HuH-7 (cell line): ENCODE measurements around the gene GPD1L.
"Not testable (repeated sequence)": the region's sequence is repeated elsewhere in the genome, so short reads cannot be mapped to it uniquely, and the experiment has no call there.

Experiments
- DNase-seq: peaks from one replicate; pipeline ENCODE4 v3.0.0; 2011; ENCODE audit warnings: low spot score

Gene GPD1L

DNA sequence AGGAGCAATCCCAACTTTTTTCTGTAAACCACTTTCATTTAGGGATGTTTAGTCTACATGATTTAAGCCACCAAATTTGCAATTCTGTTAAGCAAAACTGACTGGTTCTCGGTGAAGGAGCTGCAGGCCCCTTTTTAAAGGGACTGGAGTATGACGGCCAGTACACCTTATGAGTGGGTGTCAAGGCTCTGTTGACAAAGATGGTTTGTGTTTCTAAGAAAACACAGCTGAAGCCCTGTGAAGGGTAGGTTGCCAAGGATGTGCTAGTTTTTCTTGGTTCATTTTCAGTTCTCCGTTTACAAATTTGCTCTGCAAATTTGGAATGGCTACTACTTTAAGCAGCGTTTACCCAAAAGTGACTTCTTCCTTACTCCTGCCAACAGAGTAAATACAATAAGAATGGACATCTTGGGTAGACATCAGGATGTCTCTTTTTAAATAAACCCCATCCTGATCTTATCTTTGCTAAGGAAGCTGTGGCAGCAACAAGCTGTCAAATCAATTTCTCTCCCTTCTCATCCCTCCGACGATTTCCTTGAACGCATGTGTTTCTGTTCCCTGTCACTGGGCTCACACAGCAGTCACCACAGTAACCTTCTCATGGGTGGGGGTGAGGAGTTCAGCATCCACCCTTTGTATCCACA is 73.8 kb downstream of the GPD1L start:
- no peak for DNase-seq

DNA sequence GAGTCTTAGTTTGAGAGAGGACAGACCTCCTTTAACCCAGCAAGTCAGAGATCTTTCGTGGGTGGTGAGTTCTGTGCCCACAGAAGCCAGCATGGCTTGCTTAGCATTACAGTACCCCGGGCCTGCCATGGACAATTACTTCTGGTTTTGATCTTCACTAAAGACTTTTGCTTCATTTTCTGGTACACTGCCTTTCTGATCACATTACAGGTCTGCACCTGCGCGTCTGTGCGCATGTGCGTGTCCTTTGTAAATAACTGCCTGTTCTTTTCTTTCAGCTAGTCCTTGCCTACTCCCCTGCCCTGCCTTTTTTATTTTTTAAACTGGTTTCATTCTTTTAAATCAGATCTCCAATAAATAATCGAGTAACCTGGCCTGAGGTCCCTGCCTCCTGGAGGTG is 74.9 kb downstream of the GPD1L start:
- DNase-seq: no peak

DNA sequence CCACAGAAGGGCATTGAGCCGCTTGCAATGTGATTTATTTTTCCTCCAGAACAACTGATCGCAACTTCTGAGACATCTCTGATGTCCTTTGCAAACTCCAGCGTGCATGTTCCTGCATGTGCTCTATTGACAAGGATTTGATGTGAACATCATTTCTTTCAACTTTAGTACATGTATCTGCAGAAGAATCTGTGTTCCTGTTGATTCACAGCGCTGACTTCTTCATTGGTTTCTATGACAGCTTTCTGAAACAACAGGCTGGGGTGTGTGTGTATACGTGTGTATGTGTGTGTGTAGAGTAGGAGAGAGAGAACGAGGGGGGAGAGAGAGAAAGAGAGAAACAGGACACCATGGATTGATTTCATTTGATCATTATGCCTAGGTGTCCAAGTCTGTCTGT is 75.4 kb downstream of the GPD1L start:
- DNase-seq: no peak

DNA sequence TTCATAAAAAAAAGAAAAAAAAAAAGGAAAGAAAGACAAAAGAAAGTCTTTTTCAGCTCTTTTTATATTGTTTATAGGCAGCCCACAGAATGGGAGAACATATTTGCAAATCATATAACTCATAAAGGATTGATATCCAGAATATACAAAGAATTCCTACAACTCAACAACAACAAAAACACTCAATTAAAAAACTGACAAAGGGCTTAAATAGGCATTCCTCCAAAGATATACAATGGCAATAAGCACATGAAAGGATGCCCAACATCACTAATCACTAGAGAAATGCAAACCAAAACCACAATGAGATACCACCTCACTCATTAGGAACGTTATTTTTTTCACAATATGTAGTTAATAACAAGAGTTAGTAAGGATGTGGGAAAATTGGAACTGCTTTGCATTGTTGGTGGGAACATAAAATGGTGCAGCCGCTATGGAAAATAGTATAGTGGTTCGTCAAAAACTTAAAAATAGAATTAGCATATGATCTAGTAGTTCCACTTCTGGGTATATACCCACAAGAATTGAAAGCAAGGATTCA is 77.8 kb downstream of the GPD1L start:
- no peak for DNase-seq

DNA sequence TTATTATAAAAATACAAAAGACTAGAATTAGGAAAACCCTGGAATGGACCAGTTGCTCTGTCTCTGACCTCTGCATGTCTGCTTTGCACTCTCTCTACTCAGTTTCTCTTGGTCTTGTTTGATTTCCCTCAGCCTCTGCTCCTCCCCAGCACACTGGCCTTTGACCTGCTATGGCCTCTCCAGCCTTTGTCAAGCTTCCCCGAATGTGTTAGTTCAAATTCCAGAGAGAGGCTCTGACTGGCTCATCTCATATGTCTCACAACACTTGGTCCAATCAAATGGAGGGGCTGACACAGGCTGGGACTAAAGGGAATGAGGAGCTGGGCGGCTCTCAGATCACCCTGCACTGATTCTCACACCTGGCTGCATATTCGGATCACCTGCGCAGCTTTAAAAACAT is 79.7 kb downstream of the GPD1L start:
- DNase-seq: peak; percentile 73

DNA sequence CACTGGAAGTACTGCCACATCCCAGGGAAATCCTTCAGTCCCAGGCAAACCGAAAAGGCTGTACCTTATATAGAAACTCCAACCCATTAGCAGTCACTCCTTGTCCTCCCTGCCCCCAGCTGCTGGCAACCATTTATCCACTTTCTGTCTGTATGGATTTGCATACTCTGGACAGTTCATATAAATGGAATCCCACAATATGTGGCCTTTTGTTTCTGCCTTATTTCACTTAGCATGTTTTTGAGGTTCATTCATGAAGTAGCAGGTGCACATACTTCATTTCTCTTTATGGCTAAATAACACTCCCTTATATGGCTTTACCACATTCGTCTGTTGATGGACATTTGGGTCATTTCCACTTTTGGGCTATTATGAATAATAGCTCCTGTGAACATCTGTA is 80.5 kb downstream of the GPD1L start:
- DNase-seq: no peak

DNA sequence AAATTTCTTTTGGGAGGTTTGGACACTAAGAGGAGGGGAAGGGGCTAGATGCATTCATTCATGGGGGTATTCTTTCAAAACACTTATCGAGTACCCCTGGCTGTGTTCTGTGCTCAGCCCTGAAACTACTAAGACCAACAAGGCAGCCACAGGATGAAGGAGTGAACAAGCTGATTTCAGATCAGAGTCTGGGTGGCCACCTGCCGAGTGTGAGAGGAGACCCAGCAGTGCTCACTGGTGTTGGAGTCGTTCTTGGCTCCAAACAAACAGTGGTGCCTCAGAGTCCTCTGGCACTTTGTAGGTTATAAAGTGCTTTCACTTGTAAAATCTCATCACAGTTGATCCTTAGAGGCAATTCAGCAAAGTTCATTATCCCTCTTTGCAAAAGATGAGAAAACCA is 83.3 kb downstream of the GPD1L start:
- no peak for DNase-seq

DNA sequence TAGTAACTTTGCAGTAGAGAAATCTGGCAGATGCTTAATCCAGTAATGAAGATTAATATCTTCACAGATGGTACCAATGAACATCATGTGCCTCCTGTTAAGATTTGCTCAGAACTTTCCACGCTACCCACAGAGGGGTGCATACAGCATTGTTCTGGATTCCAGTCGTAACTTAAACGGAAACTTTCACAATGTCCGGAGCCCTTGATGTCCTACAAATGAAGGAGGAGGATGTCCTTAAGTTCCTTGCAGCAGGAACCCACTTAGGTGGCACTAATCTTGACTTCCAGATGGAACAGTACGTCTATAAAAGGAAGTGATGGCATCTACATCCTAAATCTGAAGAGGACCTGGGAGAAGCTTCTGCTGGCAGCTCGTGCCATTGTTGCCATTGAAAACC is 84.1 kb downstream of the GPD1L start:
- DNase-seq: not testable (repeated sequence)

DNA sequence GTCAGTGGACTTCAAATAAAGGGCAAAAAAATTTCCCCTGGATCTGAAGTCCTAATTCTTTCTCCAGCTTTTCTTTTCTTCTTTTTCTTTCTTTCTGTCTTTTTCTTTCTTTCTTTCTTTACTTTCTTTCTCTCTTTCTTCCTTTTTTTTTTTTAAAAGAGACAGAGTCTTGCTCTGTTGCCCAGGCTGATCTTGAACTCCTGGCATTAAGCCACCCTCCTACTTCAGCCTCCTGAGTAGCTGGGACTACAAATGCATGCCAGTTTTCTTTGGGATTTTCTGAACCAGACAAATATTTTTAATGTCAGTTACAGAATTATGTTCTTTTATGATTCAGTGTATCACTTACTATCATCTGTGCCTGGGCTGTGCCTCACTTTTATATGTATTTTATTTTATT is 86.7 kb downstream of the GPD1L start:
- DNase-seq: no peak

DNA sequence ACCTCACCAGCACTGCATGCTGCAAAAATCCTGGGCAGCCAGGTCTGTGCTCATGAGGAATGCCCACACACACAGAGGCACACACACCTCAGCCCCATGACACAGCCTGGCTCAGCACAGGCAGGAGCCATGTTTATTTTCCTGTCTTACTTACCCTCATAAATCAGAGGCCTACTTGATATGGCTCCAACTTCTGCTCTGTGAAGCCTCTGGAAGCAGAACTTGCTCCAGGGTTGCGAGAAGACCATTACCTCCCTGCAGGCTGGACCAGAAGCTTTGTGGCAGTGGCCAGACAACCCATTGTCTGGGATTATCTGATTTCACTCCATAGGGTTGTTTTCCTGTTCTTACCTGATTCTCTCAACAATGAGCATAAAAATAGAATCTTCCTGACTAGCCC is 88.2 kb downstream of the GPD1L start:
- DNase-seq: no peak

DNA sequence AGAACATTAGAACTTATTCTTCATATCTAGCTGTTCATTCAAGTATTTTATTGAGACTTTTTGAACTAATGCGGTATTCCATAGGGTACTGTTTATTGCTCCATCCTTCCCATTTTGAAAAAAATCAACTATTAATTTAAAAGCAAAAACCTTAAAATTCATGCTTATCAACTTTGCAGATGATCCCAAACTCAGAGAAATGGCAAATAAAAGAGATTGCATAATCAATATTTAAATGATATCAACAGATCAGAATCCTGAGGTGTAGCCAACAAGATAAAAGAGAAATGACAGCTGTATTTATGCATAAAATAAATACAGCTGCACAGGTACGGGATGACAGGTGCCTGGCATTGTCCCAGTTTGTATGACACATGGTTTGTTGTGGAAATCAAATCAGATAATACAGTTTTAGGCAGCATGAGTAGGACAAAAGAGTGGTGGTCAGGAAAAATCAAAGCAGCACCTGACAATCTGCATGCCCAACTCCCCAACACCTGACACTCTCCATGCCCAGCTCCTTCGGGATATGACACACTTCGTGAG is 89.6 kb downstream of the GPD1L start:
- DNase-seq: no peak

DNA sequence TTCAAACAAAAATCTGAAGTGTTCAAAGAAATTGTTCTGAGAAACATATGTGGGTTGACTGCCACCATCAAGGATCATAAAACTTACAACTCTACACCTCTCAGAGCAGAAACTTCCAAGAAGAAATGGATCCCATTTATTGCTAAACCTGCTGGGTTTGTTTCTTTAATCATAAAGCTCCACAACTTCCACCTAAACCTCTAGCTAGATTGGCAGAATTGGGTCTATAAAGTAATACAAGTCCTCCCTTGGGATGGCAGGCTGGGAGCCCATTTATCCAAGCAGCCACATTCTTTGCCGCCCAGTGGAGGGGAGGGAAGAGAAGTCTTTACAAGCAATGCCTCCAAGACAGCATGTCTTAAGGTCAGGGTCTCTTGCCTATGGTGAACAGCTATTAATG is 91.6 kb downstream of the GPD1L start:
- DNase-seq: no peak

DNA sequence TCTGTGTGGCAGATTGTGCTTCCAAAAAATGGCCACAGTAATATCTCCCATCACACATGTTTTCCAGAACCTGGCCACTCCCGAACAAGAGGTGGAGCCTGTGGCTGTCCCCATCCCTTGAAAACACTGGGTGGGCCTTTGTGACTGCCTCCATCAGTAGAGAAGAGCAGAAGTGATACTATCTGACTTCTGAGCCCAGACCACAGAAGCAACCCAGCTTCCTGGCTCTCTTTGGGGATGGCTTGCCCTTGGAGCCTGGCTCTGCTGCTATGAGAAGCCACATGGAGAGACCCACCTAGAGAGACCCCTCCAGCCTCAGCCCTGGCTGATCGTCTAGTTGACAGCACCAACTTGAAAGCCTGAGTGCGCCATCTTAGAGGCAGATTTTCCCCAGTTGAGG is 92.3 kb downstream of the GPD1L start:
- no peak for DNase-seq

DNA sequence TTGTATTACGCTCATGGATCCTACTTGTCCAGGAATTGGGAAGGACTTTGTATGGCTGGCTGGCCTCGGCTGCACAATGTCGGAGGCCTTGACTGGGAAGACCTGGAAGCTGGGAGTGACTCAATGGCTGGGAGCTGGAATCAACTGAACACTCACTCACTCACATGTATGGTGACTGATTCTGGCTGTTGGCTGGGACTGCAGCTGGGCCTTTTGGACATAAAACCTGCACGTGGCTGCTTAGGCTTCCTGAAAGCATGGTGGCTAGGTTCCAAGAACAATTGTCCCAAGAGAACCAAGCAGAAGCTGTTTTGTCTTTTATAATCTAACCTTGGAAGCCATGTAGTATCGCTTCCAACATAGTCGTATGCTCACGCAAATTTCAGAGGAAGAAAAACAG is 94.1 kb downstream of the GPD1L start:
- DNase-seq: no peak

DNA sequence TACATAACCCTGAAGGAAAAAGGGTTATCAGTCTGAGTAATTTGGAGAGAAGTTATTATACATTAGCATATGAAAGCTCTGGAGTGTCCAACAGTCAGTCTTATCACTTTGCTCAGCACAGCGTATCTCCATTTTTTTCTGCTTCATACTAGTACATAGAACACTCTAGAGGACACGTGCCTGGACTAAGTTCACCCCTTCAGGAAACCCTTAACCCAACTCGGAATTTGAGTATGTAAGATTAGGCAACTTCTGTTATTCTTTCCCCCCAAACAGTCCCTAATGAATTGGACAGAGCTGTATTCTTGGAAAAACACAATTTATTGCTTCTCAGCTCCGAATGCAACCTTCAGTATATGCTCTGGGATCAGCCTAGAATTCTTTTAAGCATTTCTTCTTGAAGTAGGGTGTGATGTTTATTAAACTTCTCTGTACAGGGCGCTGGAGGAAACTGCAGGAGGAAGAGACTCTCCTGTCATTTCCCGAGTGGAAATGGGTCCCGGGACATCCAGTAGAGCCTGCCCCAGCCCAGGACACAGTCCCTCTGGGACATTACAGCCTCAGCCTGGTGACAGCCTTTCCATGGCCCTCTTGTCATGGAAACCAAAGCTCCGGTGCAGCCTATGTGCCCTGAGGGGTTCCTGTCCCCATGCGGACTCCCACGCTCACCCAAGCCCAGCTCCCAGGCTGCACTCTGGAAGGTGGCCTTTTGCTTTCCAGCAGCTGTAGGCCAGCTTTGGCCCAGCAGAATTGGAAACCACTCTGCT is 94.8 kb downstream of the GPD1L start:
- DNase-seq: no peak

DNA sequence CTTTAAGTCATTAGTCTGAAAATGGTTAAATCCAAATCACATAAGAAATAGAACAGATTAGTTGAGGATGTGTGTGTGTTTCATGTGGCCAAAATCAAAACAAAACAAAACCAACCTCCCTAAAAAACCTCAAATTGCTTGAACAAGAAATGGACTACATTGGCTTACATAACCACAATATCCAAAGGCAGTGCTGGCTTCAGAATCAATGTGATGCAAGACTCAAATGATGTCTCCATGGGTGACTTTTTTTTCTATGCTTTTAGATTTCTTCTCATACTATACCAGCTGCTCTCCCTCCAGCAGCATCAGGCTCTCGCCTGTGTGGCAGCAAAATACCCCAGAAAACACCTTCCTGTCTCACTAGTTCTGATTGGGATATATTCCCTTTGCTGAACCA is 96.1 kb downstream of the GPD1L start:
- DNase-seq: no peak

DNA sequence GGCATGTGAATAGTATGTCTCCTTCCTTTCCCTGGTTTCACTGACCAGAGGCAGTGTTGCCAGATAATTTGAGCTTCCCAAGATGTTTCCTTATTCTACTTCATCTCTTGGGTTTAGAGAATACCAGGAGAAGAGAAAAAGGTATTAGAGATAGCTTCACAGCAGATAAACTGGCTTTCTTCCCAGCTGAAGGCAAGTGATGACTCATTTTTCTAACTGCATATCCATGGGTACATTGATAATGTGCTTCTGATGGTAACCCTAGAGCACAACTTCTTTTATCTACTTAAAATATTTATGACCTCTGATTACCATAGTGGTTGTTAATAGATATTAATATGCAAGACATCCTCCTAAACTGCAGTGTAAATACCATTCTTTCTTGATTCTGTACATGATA is 97.4 kb downstream of the GPD1L start:
- no peak for DNase-seq

DNA sequence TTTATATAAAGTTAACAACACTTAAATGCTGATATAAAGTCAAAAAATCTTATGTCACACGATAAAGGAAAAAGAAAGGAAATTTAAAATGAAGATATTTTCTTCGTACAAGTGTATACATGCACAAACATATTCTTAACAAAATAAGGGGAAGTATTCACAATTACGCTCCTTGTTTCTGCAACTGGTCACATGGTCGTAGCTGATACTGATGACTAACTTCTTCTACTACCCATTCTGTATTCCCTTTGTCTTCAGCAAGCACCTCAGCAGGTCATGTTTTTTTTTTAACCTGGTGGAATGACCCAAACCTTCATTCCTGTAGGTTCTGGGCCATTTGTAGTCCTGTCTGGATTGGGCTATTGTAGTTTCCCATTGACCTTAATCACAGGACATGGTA is 102.0 kb downstream of the GPD1L start:
- DNase-seq: no peak

DNA sequence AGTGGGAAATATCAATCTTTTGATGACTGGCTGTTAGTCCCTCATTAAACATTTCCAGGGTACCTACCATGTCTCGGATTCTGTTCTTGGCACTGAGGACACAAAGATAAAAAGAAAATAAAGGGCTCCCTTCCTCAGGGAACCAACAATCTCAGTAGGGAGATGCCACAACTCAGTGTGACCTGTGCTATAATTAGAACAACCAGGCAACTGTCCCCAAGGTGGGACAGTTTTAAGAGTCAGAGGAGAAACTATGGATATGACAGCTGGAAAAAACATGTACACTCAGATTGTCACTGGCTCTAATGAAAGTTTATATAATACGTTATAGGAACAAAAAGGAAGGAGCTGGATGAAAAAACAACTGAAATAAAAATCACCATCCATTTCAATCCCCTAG is 108.8 kb downstream of the GPD1L start:
- no peak for DNase-seq

DNA sequence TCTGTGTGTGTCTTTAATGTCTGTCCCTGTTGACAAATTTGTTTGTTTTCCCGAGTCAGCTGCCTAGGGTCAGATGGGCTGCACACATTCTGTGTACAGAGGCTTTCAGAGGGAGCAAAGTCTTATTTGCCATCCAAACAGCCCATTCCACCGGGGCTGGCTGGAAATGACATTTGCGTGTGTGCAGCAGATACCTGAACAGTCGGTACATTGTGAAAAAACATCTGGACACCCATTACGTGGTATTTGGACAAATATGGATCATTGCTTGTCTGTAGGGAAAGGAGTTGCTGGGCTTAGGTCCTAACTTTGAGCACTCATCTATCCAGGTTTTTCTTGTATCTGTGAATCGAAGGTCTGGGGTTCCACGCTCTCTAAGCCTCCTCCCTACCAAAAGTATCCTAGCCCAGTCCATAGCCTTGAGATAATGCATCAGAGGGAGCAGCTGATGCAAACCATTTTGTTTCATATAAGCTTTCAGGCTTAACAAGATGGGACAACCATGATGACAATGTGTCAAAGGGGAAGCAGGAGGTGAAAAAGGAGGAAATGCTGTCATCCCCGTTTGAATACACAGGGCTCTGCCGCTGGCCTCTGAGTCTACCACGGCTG is 109.9 kb downstream of the GPD1L start:
- peak; percentile 77 for DNase-seq

DNA sequence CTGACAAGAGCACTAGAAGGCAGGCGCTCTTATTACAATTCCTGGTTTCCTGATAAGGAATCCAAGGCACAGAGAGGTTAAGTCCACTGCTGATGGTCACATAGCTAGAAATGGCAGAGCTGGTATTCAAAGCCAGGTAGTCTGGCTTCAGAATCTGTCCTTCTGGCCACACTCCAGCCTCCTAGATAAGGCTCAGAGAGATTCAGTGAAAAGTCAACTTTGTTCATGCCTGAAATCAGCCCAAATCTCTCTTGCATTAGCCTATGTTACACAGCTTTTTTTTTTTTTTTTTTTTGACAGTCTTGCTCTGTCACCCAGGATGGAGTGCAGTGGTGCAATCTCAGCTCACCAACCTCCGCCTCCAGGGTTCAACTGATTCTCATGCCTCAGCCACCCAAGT is 110.9 kb downstream of the GPD1L start:
- no peak for DNase-seq
